Brain microvascular endothelial cell (primary cell): ENCODE measurements around the gene SYNE3.
A peak's percentile ranks its signal among the peaks of the same experiment; 100 is the strongest.

Experiments
- DNase-seq: peaks from one replicate; pipeline ENCODE4 v3.0.0-alpha.2; 2020
- H3K27ac ChIP-seq: fragments of 250-450 bp; sonication (Bioruptor Pico); 2 replicates; pipeline ENCODE4 v1.5.1; 2020; ENCODE audit warnings: mild to moderate bottlenecking, moderate library complexity
- H3K27me3 ChIP-seq: fragments of 250-450 bp; sonication (Bioruptor Pico); replicated peaks from 2 replicates; pipeline ENCODE4 v1.5.1; 2020; ENCODE audit warnings: mild to moderate bottlenecking
- H3K36me3 ChIP-seq: fragments of 250-450 bp; sonication (Bioruptor Pico); replicated peaks from 2 replicates; pipeline ENCODE4 v1.5.1; 2020; ENCODE audit warnings: mild to moderate bottlenecking
- H3K4me3 ChIP-seq: 2 replicates; pipeline ENCODE4 v1.5.1; 2011; ENCODE audit warnings: low read depth, mild to moderate bottlenecking, control low read depth, low read length, moderate library complexity
- CTCF ChIP-seq: IDR thresholded peaks from 2 replicates; pipeline ENCODE4 v1.5.1; 2011; ENCODE audit warnings: low read depth, mild to moderate bottlenecking, moderate library complexity, low read length, control low read depth, inconsistent platforms; ENCODE audit errors: missing control alignments
- in situ Hi-C: cut with HindIII; loops from 2 replicates; pipeline ENCODE4 v1.10.0; 2017; ENCODE audit warnings: low sequenced_read_pairs, low pct_ligation_motif_present

Gene SYNE3

DNA sequence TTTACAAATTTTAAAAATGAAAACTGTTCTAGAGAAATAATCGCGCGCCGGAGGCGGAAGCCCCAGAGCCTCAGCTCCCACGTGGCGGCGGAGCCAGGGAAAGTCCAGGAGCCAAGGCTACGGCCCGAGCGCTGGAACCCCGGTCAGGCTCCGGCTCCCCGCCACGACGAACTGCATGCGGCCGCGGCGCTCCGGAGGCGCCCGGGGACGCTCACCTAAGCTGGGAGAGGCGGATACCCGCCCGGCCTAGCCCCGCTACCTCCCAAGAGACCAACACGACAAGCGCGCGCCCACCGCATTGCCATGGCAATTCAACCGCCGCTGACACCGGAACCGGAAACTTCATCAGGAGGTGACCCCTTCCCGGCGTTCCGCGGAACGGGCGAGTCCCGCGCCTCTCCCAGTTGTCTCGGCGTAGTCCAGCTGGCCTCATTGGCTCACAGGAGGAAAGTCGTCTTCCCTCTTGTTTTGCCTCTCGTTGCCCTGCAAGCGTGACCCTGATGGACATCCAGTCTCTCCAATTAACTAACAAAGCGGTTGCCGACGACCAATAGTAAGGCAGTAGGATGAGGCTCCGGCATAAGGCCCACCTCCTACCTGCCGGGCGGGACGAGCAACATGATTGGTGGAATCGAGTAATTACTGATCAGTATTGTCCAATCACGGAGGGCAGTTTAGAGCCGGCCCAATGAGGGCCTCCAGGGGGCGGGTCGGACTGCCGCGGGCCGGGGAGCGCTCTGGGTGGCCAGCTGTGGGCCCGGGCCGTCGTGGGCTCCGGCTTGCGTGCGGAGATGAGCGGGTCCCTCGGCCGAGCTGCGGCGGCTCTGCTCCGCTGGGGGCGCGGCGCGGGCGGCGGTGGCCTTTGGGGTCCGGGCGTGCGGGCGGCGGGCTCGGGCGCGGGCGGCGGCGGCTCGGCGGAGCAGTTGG, 18.1 kb upstream of the SYNE3 start, which contains the start of gene GLRX5:
GLRX5 (plus strand) TSS at position 752 of the 927 bp plus-strand sequence; CDS start at position 792, 40 bp downstream.
- H3K27me3 ChIP-seq = no peaks in the 10 kb centered on the region
- DNase-seq = peak; percentile 100
- H3K36me3 ChIP-seq = no peaks in the 10 kb centered on the region
- H3K27ac ChIP-seq = peak within 1 kb of the TSS; percentile 88
- peak within 1 kb of the TSS; percentile 85 for H3K4me3 ChIP-seq
- in situ Hi-C loops = no loop called here
- no peak for TF ChIP-seq CTCF

DNA sequence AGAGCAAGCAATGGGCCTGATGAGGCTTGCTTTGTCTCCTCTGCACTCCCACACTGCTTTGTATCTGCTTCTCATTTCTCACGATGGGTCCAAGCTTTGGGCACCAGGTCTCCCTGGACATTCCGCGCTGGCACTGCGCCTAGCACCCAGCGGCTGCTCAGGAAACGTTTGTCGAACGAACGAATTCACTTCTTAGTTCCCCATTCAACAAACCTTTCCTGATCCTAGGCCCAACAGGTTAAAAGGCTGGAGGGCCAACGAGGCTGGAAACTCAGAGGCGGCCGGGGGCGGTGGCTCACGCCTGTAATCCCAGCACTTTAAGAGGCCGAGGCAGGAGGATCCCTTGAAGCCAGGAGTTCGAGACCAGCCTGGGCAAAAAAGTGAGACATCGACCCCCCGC, 17.4 kb upstream of the SYNE3 start:
- no peaks in the 10 kb centered on the region for H3K27me3 ChIP-seq
- no peaks in the 10 kb centered on the region for H3K36me3 ChIP-seq
- in situ Hi-C loops = no loop called here
- DNase-seq = no peak
- peak overlapping the region; percentile 80 for H3K4me3 ChIP-seq
- TF ChIP-seq CTCF = no peak
- H3K27ac ChIP-seq = peak overlapping the region; percentile 88

- Histone ChIP-seq H3K27ac (peak overlapping the region; percentile 88), H3K27me3 (no peaks in the 10 kb centered on the region), H3K4me3 (peak overlapping the region; percentile 80), H3K36me3 (no peaks in the 10 kb centered on the region)
- in situ Hi-C loops = no loop called here
- peak; percentile 65 for DNase-seq
- no peak for TF ChIP-seq CTCF
Measured at GRCh38 chr14:95533391-95533821, 17.0 kb upstream of the SYNE3 start.

GRCh38 chr14:95531969-95532368, 15.5 kb upstream of the SYNE3 start:
- H3K27ac ChIP-seq = peak overlapping the region; percentile 47
- in situ Hi-C loops = no loop called here
- H3K27me3 ChIP-seq = no peaks in the 10 kb centered on the region
- TF ChIP-seq CTCF = no peak
- H3K36me3 ChIP-seq = no peaks in the 10 kb centered on the region
- no peak for DNase-seq
- peak overlapping the region; percentile 80 for H3K4me3 ChIP-seq

DNA sequence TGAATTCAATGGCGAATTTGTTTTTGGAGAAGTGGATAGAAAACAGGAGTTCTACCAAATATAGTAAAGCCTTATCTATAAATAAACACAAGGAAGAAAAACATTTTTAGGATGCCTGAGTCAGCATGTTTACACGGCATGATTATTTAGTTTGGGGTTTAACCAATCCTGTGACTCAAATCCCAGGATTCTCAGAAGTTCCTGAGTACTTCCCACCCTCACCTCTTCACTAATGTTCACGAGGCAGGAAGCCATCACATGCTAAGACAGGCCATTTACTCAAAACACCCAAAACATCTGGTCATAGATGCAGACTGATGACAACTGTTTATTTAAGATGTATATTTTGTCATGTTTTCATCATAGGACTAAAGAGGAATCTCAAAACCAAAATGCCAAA, 15.0 kb upstream of the SYNE3 start:
- H3K36me3 ChIP-seq = no peaks in the 10 kb centered on the region
- no peaks in the 10 kb centered on the region for H3K27me3 ChIP-seq
- in situ Hi-C loops = no loop called here
- no peak overlapping the region for H3K4me3 ChIP-seq
- DNase-seq = peak; percentile 83
- TF ChIP-seq CTCF = no peak
- peak overlapping the region; percentile 47 for H3K27ac ChIP-seq
